ENCODE data around the gene GNPTAB. TPM values are rescaled to one million over a fixed set of nuclear protein-coding genes. Genes with fewer than 3 reads are reported as not detected.

GNPTAB gene
- total RNA-seq, 1 donor from 2014 or later, result 24.7 TPM

Other genes with a start within 250 kb of the GNPTAB start
- gene MYBPC1, start 236.0 kb downstream of the GNPTAB start, total RNA-seq, result not detected in 2 replicates
- gene CHPT1, start 133.3 kb downstream of the GNPTAB start, total RNA-seq, result 17.6 and 40.1 TPM in 2 replicates
- gene SYCP3, start 91.5 kb downstream of the GNPTAB start, total RNA-seq, result under 0.01 TPM in 1 of 2 replicates, not detected in the other
- gene DRAM1, start 46.6 kb upstream of the GNPTAB start, total RNA-seq, result 16.1 and 21.5 TPM in 2 replicates
- 40.3 and 51.0 TPM in 2 replicates for gene WASHC3, start 231.0 kb upstream of the GNPTAB start, total RNA-seq